DMS153 (cell line): ENCODE measurements around the gene SLC37A1.
"Not testable (repeated sequence)": the region's sequence is repeated elsewhere in the genome, so short reads cannot be mapped to it uniquely, and the experiment has no call there.

Source experiments
- DNase-seq: peaks from one replicate; lab custom pipeline; 2025; lab: John Stamatoyannopoulos, UW

Gene SLC37A1

GRCh38 chr21:42619166-42619565 is 105.5 kb downstream of the SLC37A1 start:
- DNase-seq: no peak

DNA sequence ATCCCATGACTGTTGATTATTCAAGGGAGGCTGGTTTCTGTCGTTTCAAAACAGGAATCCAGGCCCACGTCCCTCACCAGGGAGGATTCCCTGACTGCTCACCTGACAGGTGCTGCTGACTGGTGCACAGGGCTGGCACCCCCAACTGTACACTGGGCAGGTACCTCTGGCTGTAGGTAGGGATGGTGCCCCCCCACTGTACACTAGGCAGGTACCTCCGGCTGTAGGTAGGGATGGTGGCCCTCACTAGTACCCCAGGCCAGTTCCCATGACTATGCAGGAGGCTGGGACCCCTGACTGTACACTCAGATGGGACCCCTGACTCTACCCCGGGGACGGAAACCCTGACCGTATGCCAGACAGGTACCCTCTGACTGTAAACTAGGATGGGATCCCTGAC is 106.2 kb downstream of the SLC37A1 start:
- no peak for DNase-seq

DNA sequence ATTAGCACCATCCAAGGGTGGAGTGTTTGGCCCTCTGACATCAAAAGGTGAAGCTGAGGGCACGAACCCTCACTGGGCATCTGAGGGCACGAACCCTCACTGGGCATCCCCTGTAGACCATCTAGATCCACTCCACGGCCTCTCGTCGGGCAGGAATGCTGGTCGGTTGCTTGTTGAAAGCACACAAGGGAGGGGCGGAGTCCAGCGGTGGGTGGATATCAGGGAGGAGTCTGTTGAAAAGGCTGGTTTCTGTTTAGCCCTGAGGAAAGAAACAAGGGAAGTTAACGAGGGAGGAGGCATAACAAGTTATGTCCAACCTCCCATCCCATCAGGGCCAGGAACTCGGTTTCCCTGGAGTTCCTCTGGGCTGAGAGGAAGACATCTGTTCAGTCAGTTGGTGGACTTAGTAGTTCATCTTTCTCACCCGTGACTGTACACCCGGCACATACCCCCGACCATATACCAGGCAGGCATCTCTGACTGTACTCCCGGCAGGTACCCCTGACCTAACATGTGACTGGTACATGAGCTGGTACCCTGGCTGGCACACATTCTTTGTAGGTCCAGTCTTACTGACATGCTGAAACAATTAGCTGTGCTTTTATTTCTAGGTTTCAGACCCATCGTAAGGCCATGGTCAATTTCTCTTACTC is 107.6 kb downstream of the SLC37A1 start:
- DNase-seq: no peak

- DNase-seq: no peak
Observed at GRCh38 chr21:42621819-42622177, 108.1 kb downstream of the SLC37A1 start.

DNA sequence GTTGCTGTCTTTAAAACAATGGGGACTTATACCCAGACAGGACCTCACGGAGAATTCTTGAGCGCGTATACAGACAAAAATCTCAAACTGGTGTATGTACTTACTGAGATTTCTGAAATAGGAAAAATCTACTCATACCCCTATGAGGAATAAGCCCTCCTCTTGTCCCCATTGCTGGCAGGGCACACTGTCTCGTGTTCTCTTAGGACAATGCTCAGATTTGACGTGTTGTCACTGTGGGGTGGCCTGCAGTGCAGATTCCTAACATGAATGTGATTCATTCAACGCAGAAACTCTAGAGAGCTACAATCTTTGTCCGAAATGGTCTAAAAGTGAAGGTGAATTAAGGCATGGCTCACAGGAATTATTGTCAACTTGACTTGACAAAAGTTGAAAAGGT is 108.6 kb downstream of the SLC37A1 start:
- no peak for DNase-seq

GRCh38 chr21:42623694-42624093 is 110.0 kb downstream of the SLC37A1 start:
- DNase-seq: no peak

DNA sequence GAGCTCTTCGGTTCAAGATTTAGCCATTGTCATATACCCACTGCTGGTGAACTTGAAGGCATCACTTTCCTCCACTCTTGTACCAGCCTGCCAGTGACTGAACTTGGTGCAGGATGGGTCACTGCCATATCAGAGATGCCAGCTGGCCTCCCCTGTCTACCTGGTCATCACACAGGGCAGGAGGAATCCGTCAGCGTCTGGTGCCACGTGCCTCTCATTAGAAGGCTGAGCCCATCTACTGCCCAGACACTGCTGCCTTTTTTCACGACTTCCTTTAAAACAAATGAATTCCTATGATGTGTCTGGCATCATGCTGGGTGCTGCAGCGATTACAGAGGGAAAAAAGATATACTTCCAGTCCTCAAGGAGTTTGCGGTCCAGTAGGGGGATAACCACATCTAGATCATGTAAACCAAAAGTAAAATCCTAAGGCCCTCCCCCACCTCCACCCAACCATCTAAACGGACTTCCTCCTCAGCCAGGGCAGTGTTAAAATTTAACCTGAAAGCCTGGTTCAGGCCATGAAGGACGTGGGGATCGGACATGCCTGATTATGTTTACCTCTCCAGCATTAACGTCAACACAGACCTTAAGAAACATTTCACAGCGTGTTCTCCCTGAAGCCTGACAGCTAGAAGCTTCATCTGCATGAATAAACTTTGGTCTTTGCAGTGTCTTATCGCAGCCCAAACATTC is 110.6 kb downstream of the SLC37A1 start:
- no peak for DNase-seq

DNA sequence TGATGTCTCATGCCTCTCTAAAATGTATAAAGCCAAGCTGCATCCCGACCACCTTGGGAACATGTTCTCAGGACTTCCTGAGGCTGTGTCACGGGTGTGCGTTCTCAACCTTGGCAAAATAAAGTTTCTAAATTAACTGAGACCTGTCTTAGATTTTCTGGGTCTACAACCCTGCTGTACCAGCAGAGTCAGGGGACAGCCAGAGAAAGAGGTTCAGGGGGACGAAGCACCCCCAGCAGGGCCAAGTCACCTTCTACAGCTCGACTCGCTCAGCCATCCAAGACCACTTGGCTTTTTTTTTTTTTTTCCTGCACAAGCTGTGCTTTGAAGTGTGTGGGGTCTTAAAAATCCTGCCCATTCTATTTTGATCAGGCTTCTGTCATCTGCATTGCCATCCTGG is 111.3 kb downstream of the SLC37A1 start:
- no peak for DNase-seq

GRCh38 chr21:42626171-42626570 is 112.5 kb downstream of the SLC37A1 start:
- DNase-seq: no peak

GRCh38 chr21:42627527-42628289 is 114.1 kb downstream of the SLC37A1 start:
- DNase-seq: no peak

DNA sequence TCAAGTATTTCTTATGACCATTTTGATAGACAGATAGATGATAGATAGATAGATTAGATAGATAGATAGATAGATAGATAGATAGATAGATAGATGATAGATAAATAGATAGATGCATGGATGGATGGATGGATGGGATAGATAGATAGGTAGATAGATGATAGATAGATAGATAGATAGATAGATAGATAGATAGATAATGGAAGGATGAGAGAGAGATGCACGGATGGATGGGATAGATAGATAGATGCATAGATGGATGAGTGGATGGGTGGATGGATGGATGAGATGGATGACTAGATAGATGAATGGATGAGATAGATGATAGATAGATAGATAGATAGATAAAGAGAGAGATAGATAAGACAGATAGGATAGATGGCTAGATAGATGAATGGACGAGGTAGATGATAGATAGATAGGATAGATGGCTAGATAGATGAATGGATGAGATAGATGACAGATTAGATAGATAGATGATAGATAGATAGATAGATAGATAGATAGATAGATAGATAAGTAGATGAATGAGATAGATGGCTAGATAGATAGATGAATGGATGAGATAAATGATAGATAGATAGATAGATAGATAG is 114.9 kb downstream of the SLC37A1 start:
- not testable (repeated sequence) for DNase-seq

DNA sequence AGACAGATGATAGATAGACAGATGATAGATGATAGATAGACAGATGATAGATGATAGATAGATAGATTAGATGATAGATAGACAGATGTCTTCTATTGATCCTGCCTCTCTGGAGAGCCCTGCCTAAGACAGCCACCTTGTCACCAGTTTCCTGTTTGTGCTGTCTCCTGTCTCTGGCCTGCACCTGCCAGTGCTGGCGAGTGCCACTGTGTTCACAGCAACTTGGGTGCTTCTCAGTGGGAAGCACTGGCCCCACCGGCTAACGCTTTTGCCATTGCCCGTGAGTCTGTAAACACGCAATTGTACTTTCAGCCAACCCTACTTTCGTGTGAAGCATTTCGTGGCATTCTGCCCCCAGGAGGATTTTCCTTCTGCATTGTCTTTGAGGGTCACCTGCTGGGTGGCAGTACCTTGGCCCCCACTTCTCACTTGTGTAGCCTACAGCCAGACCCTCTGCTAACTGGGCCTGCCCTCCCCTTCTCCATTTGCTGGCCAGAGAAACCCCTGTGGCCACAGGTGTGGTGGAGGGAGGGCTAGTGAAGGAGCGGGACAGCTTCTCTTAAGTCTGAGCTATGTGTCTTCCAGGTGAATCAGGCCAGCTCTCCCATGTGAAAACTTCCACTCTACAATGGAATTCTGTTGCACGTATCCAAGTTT is 116.4 kb downstream of the SLC37A1 start:
- no peak for DNase-seq

DNA sequence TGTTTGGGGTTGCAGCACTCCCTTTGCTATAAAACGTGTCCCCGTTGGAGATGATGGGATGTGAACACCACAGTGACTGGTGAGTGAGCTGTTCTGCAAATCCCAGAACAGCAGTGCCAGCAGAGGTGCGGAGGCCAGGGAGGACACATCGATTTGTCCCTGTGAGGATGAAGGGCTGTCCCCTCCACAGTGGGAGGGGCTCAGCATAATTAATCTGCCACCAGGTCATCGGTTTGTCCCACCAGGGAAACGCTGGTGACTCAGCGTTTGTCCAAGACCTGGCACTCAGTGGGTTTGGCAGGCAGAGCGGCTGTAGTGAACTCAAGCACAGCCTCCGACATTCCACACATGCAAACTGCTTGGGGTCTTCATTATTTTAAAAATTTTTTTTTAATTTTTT is 117.0 kb downstream of the SLC37A1 start:
- DNase-seq: no peak
